Measurements from ENCODE around the gene ZNF547. TPM values are rescaled to one million over a fixed set of nuclear protein-coding genes. Genes with fewer than 3 reads are reported as not detected.

ZNF547 gene
- total and polyA plus RNA-seq, 11 donors, result 1.7 to 3.7 (median 2.6) TPM

DNA sequence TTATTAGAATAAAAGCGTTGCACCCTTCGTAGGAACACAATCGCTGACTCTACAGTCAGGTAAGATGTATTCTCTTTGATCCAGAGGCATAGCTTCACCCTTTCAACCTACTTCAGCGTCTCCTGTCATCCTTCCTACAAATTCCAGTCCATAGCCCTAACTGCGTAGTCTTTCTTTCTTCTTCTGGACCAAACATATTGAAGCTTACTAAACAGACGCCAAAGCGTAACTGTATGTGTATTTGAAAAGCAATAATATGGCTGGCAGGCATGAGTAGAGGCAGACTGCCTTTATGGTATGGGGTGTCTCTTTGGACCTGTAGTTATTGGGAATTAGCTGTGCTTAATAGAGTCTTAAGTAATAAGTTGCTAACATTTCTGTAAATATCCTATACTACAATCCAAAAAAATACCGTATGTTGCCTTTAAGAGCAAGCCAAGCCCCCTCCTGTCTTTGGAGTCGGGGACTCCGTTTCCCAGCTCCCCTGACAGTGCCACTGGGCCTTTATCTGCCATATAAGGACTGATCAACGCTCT is 25.9 kb downstream of the ZNF547 start:
- DNase-seq, result no peak
- no peak for TF ChIP-seq CTCF (IDR thresholded peaks at IDR 0.05)
- TF ChIP-seq POLR2A (IDR thresholded peaks at IDR 0.05), result no peak
- Histone ChIP-seq H3K27me3 (no peaks in the 10 kb centered on the region), H3K9me3 (peaks cover 0 to 2% (median 0%) of the 10 kb centered on the region in 12 donors), H3K4me3 (peak overlapping the region in 11 of 12 donors; percentile 71 to 97 (median 85)), H3K36me3 (peaks cover 0 to 15% (median 6%) of the 10 kb centered on the region in 9 donors), H3K27ac (peak overlapping the region; percentile 82 to 98 (median 88)), H3K4me1 (peaks cover 0 to 27% (median 17%) of the 10 kb centered on the region in 12 donors)
- 51 to 56% (median 53%) methylated on average over 11 of the region's 11 CpGs for WGBS, 4 donors
- no peak for ATAC-seq
- intact Hi-C loops (cut with DNase I), result loop anchor here in 1 of 10 donors (2.0 kb wide), 1 partner anchor 24 kb away; no protein-coding TSS in a partner anchor

- peak within 1 kb of the TSS; percentile 82 to 98 (median 89) for H3K27ac ChIP-seq
- TF ChIP-seq CTCF (IDR thresholded peaks at IDR 0.05), result peak in 8 of 12 donors; percentile 8 to 49 (median 28)
- peak; percentile 42 to 52 for TF ChIP-seq POLR2A (IDR thresholded peaks at IDR 0.05)
- WGBS, 4 donors, result 0 to 1% (median 0%) methylated on average over 28 to 50 of the region's 50 CpGs
- no peaks in the 10 kb centered on the region for H3K27me3 ChIP-seq
- peak within 1 kb of the TSS; percentile 69 to 97 (median 82) for H3K4me3 ChIP-seq
- peaks cover 0 to 3% (median 0%) of the 10 kb centered on the region in 12 donors for H3K9me3 ChIP-seq
- ATAC-seq (peak; percentile 99 to 100 (median 100)), DNase-seq (peak; percentile 96 to 98 (median 97))
- peaks cover 0 to 20% (median 9%) of the 10 kb centered on the region in 9 donors for H3K36me3 ChIP-seq
- intact Hi-C loops (cut with DNase I), result loop anchor here in 3 of 10 donors (2.0 to 5.0 kb wide), 3 partner anchors 25 to 187 kb away; partner anchors contain the start of genes ZNF416 (in 1 of the 3) and ZNF543 (in 1 of the 3)
- peaks cover 0 to 27% (median 17%) of the 10 kb centered on the region in 12 donors for H3K4me1 ChIP-seq
Measured at GRCh38 chr19:57389730-57390598, 26.6 kb downstream of the ZNF547 start, which contains the start of gene ZNF548. TSS of gene ZNF548 (plus strand) at chr19:57389854. CDS start at chr19:57390100, 246 bp downstream.

DNA sequence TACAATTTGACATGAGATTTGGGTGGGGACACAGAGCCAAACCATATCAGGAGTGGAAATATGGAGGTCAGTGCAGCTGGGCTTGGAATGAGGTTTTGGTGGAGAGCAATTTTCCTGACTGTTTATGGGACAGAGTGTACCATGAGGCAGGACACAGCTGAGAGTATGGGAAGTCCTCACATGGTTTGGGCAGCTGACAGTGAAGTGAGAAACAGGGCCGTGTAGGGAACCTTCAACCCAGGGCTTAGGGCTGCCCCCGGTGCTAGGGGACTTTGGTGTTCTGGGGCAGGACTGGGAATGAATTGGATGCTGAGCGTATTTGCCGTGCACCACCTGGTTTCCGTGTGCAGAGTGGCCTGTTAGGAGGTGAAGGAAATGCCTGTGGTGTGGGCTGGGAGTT is 32.4 kb downstream of the ZNF547 start:
- Histone ChIP-seq H3K36me3 (peaks cover 0 to 73% (median 57%) of the 10 kb centered on the region in 9 donors), H3K4me3 (no peak overlapping the region), H3K27me3 (no peaks in the 10 kb centered on the region), H3K4me1 (peaks cover 0 to 15% (median 7%) of the 10 kb centered on the region in 12 donors), H3K27ac (peak overlapping the region in 1 of 12 donors; percentile 9), H3K9me3 (peaks cover 0 to 52% (median 4%) of the 10 kb centered on the region in 12 donors)
- intact Hi-C loops (cut with DNase I), result no loop called here
- ATAC-seq (peak; percentile 36 to 56 (median 52)), DNase-seq (no peak)
- WGBS, 4 donors, result 79 to 86% (median 86%) methylated on average over 5 of the region's 5 CpGs
- no peak for TF ChIP-seq POLR2A (IDR thresholded peaks at IDR 0.05)
- TF ChIP-seq CTCF (IDR thresholded peaks at IDR 0.05), result no peak

- peaks cover 0 to 77% (median 7%) of the 10 kb centered on the region in 12 donors for H3K9me3 ChIP-seq
- no peak for ATAC-seq
- no peak overlapping the region for H3K4me3 ChIP-seq
- H3K36me3 ChIP-seq, result peaks cover 0 to 74% (median 55%) of the 10 kb centered on the region in 9 donors
- 96 to 98% (median 97%) methylated on average over 5 of the region's 5 CpGs for WGBS, 4 donors
- H3K27ac ChIP-seq, result no peak overlapping the region
- TF ChIP-seq POLR2A (IDR thresholded peaks at IDR 0.05) (no peak), CTCF (IDR thresholded peaks at IDR 0.05) (no peak)
- H3K27me3 ChIP-seq, result no peaks in the 10 kb centered on the region
- DNase-seq, result no peak
- peaks cover 0 to 6% (median 0%) of the 10 kb centered on the region in 12 donors for H3K4me1 ChIP-seq
- intact Hi-C loops (cut with DNase I), result no loop called here
Measured at GRCh38 chr19:57398868-57399267, 35.5 kb downstream of the ZNF547 start.

Measured in heart left ventricle (tissue), 16 donors.